ENCODE results near the gene JPH4.
"Not testable (repeated sequence)": the region's sequence is repeated elsewhere in the genome, so short reads cannot be mapped to it uniquely, and the experiment has no call there.

The JPH4 gene
- 0 to 0.29 (median 0.13) reads per million in 4 experiments for total RNA-seq

GRCh38 chr14:23578560-23579310 is at the start of gene JPH4:
TSS of gene JPH4 (minus strand) at chr14:23578790. CDS start at chr14:23577453, 1,337 bp downstream.
- no peak for DNase-seq

GRCh38 chr14:23627961-23628360 is 49.4 kb upstream of the JPH4 start:
- no peak for DNase-seq

- no peak for DNase-seq
Observed at GRCh38 chr14:23626946-23627345, 48.4 kb upstream of the JPH4 start.

GRCh38 chr14:23624830-23625404 is 46.3 kb upstream of the JPH4 start:
- no peak for DNase-seq

- no peak for DNase-seq
Observed at GRCh38 chr14:23623962-23624361, 45.4 kb upstream of the JPH4 start.

GRCh38 chr14:23622990-23623389 is 44.4 kb upstream of the JPH4 start:
- DNase-seq = no peak

GRCh38 chr14:23621932-23622730 is 43.5 kb upstream of the JPH4 start:
- no peak for DNase-seq

GRCh38 chr14:23621204-23621931 is 42.8 kb upstream of the JPH4 start:
- no peak for DNase-seq

- no peak for DNase-seq
Observed at GRCh38 chr14:23620177-23620702, 41.6 kb upstream of the JPH4 start.

GRCh38 chr14:23618415-23618988 is 39.9 kb upstream of the JPH4 start:
- DNase-seq = no peak

GRCh38 chr14:23617539-23617938 is 38.9 kb upstream of the JPH4 start:
- DNase-seq = no peak

GRCh38 chr14:23615856-23616255 is 37.3 kb upstream of the JPH4 start:
- DNase-seq = no peak

- no peak for DNase-seq
Observed at GRCh38 chr14:23614395-23614828, 35.8 kb upstream of the JPH4 start.

- no peak for DNase-seq
Observed at GRCh38 chr14:23613242-23614070, 34.9 kb upstream of the JPH4 start.

GRCh38 chr14:23612802-23613201 is 34.2 kb upstream of the JPH4 start:
- no peak for DNase-seq

GRCh38 chr14:23612354-23612732 is 33.8 kb upstream of the JPH4 start:
- DNase-seq = no peak

GRCh38 chr14:23610815-23611289 is 32.3 kb upstream of the JPH4 start:
- DNase-seq = no peak

GRCh38 chr14:23610090-23610814 is 31.7 kb upstream of the JPH4 start:
- DNase-seq = no peak

GRCh38 chr14:23609411-23610089 is 31.0 kb upstream of the JPH4 start:
- DNase-seq = not testable (repeated sequence)

- no peak for DNase-seq
Observed at GRCh38 chr14:23609001-23609400, 30.4 kb upstream of the JPH4 start.
